HUDEP-2 (cell line): ENCODE data around the gene PHYKPL.
A peak's percentile ranks its signal among the peaks of the same experiment; 100 is the strongest.

ENCODE experiments used
- DNase-seq, 76 experiments: peaks; one replicate each; lab custom pipeline; 2025; ENCODE audit not compliant: unreplicated experiment in 76 of 76; lab: John Stamatoyannopoulos, UW

PHYKPL gene

GRCh38 chr5:178225174-178225573 lies 7.4 kb downstream of the PHYKPL start:
- no peak for DNase-seq

GRCh38 chr5:178224403-178224802 lies 8.2 kb downstream of the PHYKPL start:
- DNase-seq, result no peak

- DNase-seq, result no peak
Observed at GRCh38 chr5:178223828-178224335, 8.7 kb downstream of the PHYKPL start.

GRCh38 chr5:178223196-178223773 lies 9.3 kb downstream of the PHYKPL start:
- peak in 1 of 76 experiments; percentile 8 for DNase-seq

GRCh38 chr5:178222292-178222691 lies 10.3 kb downstream of the PHYKPL start:
- DNase-seq, result no peak

- no peak for DNase-seq
Observed at GRCh38 chr5:178221853-178222252, 10.7 kb downstream of the PHYKPL start.

- peak in 2 of 76 experiments; percentile 20 for DNase-seq
Observed at GRCh38 chr5:178221282-178221681, 11.3 kb downstream of the PHYKPL start.

- DNase-seq, result no peak
Observed at GRCh38 chr5:178218827-178219226, 13.8 kb downstream of the PHYKPL start.

GRCh38 chr5:178218237-178218776 lies 14.3 kb downstream of the PHYKPL start:
- DNase-seq, result no peak

- DNase-seq, result no peak
Observed at GRCh38 chr5:178216779-178217178, 15.8 kb downstream of the PHYKPL start.

- DNase-seq, result no peak
Observed at GRCh38 chr5:178216088-178216534, 16.5 kb downstream of the PHYKPL start.

- DNase-seq, result no peak
Observed at GRCh38 chr5:178215280-178216002, 17.2 kb downstream of the PHYKPL start.

GRCh38 chr5:178214160-178214803 lies 18.3 kb downstream of the PHYKPL start:
- DNase-seq, result no peak

- DNase-seq, result no peak
Observed at GRCh38 chr5:178213748-178214151, 18.9 kb downstream of the PHYKPL start.

GRCh38 chr5:178213003-178213461 lies 19.6 kb downstream of the PHYKPL start:
- peak in 3 of 76 experiments; percentile 20 to 37 (median 25) for DNase-seq

- peak in 2 of 76 experiments; percentile 21 to 30 for DNase-seq
Observed at GRCh38 chr5:178212241-178213002, 20.2 kb downstream of the PHYKPL start.

- DNase-seq, result peak in 2 of 76 experiments; percentile 17 to 29
Observed at GRCh38 chr5:178211095-178212048, 21.2 kb downstream of the PHYKPL start.

- DNase-seq, result no peak
Observed at GRCh38 chr5:178210686-178211085, 21.9 kb downstream of the PHYKPL start.

GRCh38 chr5:178210073-178210535 lies 22.5 kb downstream of the PHYKPL start:
- DNase-seq, result no peak
